GM12891 (cell line): ENCODE measurements around the gene ZC3H18.

Experiments
- DNase-seq: peaks from one replicate; pipeline ENCODE4 v3.0.0; 2011; ENCODE audit warnings: low spot score; ENCODE audit not compliant: insufficient read length
- FAIRE-seq: peaks from 2 replicates; lab custom pipeline; 2011; peaks lifted over from hg19 to GRCh38; lab: Jason Lieb, UNC
- PAX5 ChIP-seq: IDR thresholded peaks from 2 replicates; pipeline ENCODE4 v1.6.1; 2011; ENCODE audit warnings: low read length, moderate library complexity, mild to moderate bottlenecking; ENCODE audit not compliant: insufficient read depth, severe bottlenecking
- POLR2A ChIP-seq: IDR thresholded peaks from 2 replicates; pipeline ENCODE4 v1.6.1; 2011; ENCODE audit warnings: low read depth, low read length, control low read depth
- POLR2AphosphoS5 ChIP-seq: IDR thresholded peaks from 2 replicates; pipeline ENCODE4 v1.6.1; 2011; ENCODE audit warnings: low read depth, low read length, control low read depth
- POU2F2 ChIP-seq: IDR thresholded peaks from 2 replicates; pipeline ENCODE4 v1.6.1; 2011; ENCODE audit warnings: low read depth, mild to moderate bottlenecking, control low read depth, low read length, moderate library complexity
- SPI1 ChIP-seq: IDR thresholded peaks from 2 replicates; pipeline ENCODE4 v1.6.1; 2011; ENCODE audit warnings: low read depth, low read length, control low read depth
- TAF1 ChIP-seq: IDR thresholded peaks from 2 replicates; pipeline ENCODE4 v1.6.1; 2011; ENCODE audit warnings: low read depth, low read length, control low read depth

ZC3H18 gene

DNA sequence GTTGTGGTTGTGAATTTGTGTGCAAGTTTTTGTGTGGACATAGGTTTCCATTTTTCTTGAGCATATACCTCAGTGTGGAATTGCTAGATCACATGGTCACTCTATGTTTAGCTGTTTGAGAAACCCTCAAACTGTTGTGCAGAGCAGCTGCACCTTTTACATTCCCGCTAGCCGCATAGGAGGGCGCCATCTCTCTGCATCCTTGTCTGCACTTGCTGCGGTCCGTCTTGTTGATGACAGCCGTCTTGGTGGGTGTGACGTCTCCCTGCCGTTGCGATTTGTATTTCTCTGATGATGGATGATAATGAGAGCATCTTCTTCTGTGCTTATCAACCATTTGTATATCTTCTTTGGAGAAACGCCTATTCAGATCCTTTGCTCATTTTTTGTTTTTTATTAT is 43.1 kb downstream of the ZC3H18 start:
- TF ChIP-seq SPI1 (no peak), POLR2AphosphoS5 (no peak), POLR2A (no peak), POU2F2 (no peak), TAF1 (no peak), PAX5 (no peak)
- no peak for FAIRE-seq
- no peak for DNase-seq

DNA sequence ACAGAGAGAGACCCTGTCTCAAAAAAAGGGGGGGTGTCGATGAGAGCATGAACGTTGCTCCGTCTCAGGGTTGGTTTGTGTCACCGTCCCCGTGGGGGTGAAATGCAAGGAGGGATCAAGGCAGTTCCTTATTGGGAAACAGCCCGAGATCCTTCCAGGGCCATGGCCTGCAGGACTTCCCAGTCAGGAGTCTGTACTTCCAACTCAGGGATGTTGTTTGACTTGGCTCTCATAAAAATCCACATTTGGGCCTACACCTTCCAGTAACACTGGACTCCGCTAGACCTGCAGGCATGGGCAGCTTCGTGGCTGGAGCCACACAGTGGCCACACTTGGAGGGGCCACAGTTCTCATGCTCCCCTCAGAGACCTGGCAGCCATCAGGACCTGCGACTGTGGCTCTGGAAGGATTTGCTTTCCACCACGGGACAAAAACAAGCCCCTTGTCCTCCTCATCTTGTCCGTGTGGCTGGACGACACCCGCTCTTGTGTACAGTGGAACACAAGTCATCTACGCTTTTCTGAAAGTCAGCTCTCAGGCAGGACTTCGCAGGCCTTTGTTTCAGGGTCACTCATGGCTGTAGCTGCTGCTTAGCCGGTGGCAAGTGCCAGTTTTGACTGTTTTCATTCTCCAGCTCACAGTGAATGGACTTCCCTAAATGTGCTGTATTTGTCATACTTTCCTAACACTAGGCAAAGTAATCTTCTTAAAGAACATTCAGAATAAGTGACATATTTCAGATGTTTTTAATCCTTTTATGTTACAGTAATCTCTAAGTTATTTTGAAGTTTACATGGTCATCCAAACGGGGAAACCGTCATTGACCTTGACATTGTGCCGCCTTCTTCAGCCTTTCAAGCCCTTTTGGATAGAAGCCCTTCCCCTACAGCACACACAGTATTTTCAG is 44.0 kb downstream of the ZC3H18 start:
- DNase-seq, result no peak
- TF ChIP-seq TAF1 (no peak), POU2F2 (no peak), POLR2AphosphoS5 (no peak)
- no peak for FAIRE-seq

DNA sequence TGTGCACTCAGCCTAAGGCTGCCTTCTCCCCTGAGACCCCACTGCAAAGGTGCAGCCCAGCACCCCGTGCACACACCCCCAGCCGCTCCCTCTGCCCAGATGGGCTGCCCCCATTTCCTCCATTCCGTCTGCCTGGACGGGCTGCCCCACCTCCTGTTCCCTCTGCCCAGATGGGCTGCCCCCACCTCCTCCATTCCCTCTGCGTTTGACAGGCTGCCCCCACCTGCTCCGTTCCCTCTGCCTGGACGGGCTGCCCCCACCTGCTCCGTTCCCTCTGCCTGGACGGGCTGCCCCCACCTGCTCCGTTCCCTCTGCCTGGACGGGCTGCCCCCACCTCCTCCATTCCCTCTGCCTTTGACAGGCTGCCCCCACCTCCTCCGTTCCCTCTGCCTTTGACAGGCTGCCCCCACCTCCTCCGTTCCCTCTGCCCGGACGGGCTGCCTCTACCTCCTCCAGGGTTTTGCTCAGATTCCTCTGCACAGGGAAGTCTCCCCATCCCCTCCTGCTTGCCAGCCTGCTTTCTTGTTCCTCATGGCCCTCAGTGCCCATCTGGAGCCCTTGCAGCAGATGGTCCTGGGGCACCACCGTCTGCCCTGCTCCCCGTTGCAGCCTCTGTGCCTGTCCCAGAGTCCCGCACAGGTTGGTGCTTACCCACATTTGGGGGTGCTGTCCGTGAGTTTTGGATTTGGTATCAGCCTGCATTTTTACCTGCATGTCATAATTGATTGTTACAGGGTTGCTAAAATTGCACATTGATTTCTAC is 44.8 kb downstream of the ZC3H18 start:
- FAIRE-seq (no peak), DNase-seq (no peak)
- TF ChIP-seq POU2F2, result no peak
- TF ChIP-seq SPI1, result no peak
- TF ChIP-seq POLR2A, result no peak
- TF ChIP-seq PAX5, result no peak
- no peak for TF ChIP-seq POLR2AphosphoS5
- TF ChIP-seq TAF1, result no peak

DNA sequence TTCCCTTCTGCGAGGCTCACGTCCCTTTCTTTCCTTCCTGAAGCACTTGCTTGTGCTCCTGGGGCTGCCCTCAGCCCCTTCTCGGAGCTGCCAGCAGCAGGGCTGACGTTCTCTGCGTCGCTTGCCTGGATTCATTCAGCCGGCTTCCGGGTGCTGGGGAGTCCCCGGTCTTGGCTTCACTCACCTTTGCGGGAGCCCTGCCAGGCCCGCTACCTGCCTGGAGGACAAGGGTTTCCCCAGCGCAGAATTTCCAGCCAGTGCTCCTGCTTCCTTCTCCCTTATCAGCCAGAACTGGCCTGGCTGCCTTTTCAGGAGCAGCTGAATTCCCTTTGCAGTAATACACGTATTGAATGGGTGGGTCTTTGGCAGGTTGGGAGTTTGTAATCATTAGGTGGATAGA is 46.1 kb downstream of the ZC3H18 start:
- DNase-seq (no peak), FAIRE-seq (no peak)
- no peak for TF ChIP-seq PAX5
- no peak for TF ChIP-seq POU2F2
- TF ChIP-seq TAF1, result no peak
- no peak for TF ChIP-seq POLR2AphosphoS5
- TF ChIP-seq SPI1, result no peak
- TF ChIP-seq POLR2A, result no peak

DNA sequence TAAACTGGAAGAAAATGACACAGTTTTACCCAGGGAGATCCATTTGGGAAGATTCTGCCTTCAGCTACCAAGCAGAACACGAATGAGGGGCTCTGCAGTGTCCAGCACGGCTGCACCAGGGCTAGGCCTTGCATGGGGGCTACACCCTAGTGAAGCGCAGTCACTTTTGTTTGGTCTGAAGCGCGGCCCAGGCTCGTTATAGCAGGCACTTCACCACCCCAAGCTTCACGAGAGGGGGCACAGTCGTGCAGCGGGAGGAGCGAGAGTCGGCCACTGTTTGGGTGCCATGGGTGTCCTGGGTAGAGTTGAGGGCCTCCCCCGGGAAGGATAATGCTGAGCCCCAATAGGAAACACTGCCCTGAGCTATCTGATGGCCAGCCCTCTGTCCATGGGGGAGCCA is 46.5 kb downstream of the ZC3H18 start:
- FAIRE-seq, result no peak

DNA sequence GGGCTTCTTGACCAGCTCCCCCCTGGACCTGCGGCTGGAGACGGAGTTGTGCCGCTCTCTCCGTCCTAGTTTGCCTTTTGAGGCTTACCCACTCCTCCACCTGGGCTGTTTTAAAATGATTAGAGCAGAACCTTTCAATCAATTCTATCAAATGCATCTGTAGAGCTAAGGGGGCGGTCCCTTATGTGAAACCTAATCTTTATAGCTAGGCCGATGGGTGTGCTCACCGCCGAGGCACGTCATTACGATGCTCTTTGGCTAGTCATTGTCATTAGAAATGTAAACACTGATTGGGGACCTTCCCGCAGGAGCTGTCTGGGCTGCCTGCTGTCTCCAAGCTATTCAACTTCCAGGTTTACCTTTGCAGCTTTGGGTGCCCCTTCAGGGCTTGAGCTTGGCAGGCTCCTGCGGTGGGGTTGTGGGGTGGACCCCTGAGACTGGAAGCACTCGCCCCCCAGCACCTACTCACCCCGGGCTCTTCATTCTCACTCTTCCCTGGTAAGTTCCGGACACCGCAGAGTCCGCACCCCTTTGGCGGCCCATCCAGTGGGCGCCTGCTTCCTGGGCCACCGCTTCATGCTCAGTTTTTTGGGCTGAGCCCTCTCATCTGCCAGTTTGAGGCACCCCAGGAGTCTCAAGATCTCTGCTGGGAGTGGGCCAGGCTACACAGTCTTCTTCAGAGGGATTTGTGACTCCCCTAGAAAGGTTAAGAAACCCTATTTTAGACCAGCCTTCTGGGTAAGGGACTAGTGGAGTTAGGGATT is 47.2 kb downstream of the ZC3H18 start:
- TF ChIP-seq SPI1 (no peak), PAX5 (no peak)
- no peak for FAIRE-seq
- no peak for DNase-seq

More for the DNA sequence above, 46.5 kb downstream of the ZC3H18 start:
- DNase-seq, result no peak
- TF ChIP-seq POU2F2 (no peak), PAX5 (no peak), TAF1 (no peak), POLR2A (no peak), SPI1 (no peak), POLR2AphosphoS5 (no peak)

DNA sequence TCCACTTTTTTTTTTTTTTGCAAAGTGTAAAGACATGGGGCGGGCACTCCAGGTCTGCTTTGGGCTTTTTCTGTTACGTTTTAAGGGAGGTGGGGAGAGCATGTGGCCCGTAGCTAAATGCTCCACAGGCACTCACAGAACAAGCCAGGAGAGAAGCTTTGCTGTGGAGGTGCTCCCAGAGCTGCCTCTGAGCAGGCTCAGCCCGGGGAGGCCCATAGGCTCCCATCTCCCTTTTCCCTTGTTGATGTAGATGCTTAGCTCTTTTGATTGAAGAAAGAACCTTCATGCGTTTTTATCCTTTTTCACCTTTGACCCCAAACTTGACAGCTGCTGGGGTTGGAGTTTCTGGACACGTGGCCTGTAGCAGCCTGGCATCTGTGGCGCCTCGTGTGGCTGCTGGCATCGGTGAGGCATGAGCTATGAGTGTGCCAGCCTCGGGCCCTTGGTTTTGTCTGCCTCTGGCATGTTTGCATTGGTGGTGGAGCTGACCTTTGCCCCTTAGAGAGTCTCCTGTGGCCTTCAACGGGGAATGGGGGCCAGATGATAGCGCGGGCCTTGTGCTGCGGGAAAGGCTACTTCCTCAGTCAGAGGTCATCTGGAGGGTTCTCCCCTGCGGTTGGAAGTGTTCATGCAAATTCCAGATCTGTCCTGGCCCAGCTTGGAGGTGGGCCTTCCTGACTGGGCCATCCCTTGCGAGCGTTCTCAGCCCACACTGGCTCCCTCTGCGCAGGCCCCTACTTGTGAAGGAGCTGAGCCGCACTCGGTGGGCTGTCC is 48.2 kb downstream of the ZC3H18 start:
- DNase-seq (no peak), FAIRE-seq (no peak)
- TF ChIP-seq POLR2AphosphoS5, result no peak
- no peak for TF ChIP-seq SPI1
- no peak for TF ChIP-seq TAF1
- TF ChIP-seq POLR2A, result no peak
- TF ChIP-seq POU2F2, result no peak
- TF ChIP-seq PAX5, result no peak

DNA sequence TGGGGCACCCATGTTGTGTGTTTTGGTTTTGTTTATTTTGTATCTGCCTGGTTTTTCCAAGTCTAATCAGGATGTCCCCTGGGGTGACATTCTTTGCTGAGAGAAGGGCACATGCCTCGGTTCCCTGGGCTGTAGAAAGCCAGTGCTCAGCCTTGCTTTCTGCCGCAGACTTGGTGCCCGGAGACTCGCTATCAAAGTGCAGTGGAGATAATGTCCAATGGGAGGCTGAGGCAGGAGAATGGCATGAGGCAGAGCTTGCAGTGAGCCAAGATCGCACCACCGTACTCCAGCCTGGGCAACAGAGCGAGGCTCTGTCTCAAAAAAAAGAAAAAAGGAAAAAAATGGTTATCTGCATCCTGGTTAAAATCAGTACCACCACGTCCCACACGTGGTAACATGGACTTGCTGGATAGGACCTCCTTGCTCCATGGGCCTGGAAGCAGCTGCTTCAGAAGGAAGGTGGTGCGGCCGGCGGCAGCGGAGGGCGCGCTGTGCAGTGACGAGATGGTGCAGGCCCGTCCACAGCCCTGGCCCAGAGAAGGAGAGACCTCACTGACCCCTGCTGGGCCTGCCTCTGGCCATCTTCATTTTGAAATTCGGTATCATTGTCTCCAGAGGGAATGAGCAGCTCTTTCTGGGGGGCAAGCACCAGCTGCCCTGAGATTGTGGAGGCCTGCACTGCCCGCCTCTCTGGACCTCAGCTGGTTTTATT is 48.9 kb downstream of the ZC3H18 start:
- no peak for FAIRE-seq
- DNase-seq, result no peak
- TF ChIP-seq POU2F2 (no peak), POLR2AphosphoS5 (no peak), TAF1 (no peak), PAX5 (no peak), SPI1 (no peak), POLR2A (no peak)
